ENCODE results near the gene LCN2.

LCN2 gene

GRCh38 chr9:128152133-128153059, 3.1 kb downstream of the LCN2 start:
- Histone ChIP-seq H3K9me3 (ENCODE audit: insufficient read depth, low read depth, low read length) (no peaks in the 10 kb centered on the region), H3K79me1 (ENCODE audit: low read length) (no peaks in the 10 kb centered on the region), H3K4ac (ENCODE audit: low read depth, low read length) (no peak overlapping the region), H3K4me2 (ENCODE audit: low read length) (no peak overlapping the region), H4K12ac (ENCODE audit: low read depth, low read length) (no peak overlapping the region), H3K9ac (ENCODE audit: low read length) (no peak overlapping the region), H2BK5ac (ENCODE audit: low read depth, low read length, poor library complexity) (no peak overlapping the region), H4K91ac (ENCODE audit: low read depth, low read length) (no peak overlapping the region), H3K14ac (ENCODE audit: low read length) (no peak overlapping the region), H3K23ac (ENCODE audit: low read length) (no peak overlapping the region), H4K8ac (ENCODE audit: low read depth, low read length) (no peak overlapping the region), H2BK120ac (ENCODE audit: insufficient read depth, low read length, poor library complexity) (no peak overlapping the region), H3K4me1 (ENCODE audit: control insufficient read depth in 1 of 2, insufficient read depth in 2 of 2, low read length in 2 of 2) (no peaks in the 10 kb centered on the region), H3K27me3 (ENCODE audit: insufficient read depth, low read length) (no peaks in the 10 kb centered on the region), H3K4me3 (ENCODE audit: low read depth, low read length) (no peak overlapping the region), H2AFZ (ENCODE audit: insufficient read depth, low read length, poor library complexity) (no peak overlapping the region), H3K27ac (ENCODE audit: low read depth, low read length) (no peak overlapping the region), H2AK5ac (ENCODE audit: low read length) (no peak overlapping the region), H3K79me2 (ENCODE audit: control insufficient read depth, insufficient read depth, low read length, poor library complexity) (no peaks in the 10 kb centered on the region), H3K36me3 (ENCODE audit: control insufficient read depth in 1 of 2, insufficient read depth in 2 of 2, low read length in 2 of 2) (no peaks in the 10 kb centered on the region), H2BK12ac (ENCODE audit: low read length) (no peak overlapping the region), H3K18ac (ENCODE audit: low read length) (no peak overlapping the region)
- no peak for DNase-seq
- no CpG with 5 or more reads among the region's 13 CpGs for WGBS (ENCODE audit: extremely low coverage, insufficient coverage, insufficient read length)

- Histone ChIP-seq H3K4me1 (ENCODE audit: control insufficient read depth in 1 of 2, insufficient read depth in 2 of 2, low read length in 2 of 2) (no peaks in the 10 kb centered on the region), H3K4me2 (ENCODE audit: low read length) (no peak overlapping the region), H2BK12ac (ENCODE audit: low read length) (no peak overlapping the region), H3K18ac (ENCODE audit: low read length) (no peak overlapping the region), H3K14ac (ENCODE audit: low read length) (no peak overlapping the region), H3K9me3 (ENCODE audit: insufficient read depth, low read depth, low read length) (no peaks in the 10 kb centered on the region), H3K4ac (ENCODE audit: low read depth, low read length) (no peak overlapping the region), H3K79me2 (ENCODE audit: control insufficient read depth, insufficient read depth, low read length, poor library complexity) (no peaks in the 10 kb centered on the region), H4K91ac (ENCODE audit: low read depth, low read length) (no peak overlapping the region), H3K27ac (ENCODE audit: low read depth, low read length) (no peak overlapping the region), H2BK120ac (ENCODE audit: insufficient read depth, low read length, poor library complexity) (no peak overlapping the region), H3K27me3 (ENCODE audit: insufficient read depth, low read length) (no peaks in the 10 kb centered on the region), H3K9ac (ENCODE audit: low read length) (no peak overlapping the region), H3K4me3 (ENCODE audit: low read depth, low read length) (no peak overlapping the region), H3K36me3 (ENCODE audit: control insufficient read depth in 1 of 2, insufficient read depth in 2 of 2, low read length in 2 of 2) (no peaks in the 10 kb centered on the region), H4K8ac (ENCODE audit: low read depth, low read length) (no peak overlapping the region), H4K12ac (ENCODE audit: low read depth, low read length) (no peak overlapping the region), H3K79me1 (ENCODE audit: low read length) (no peaks in the 10 kb centered on the region), H2BK5ac (ENCODE audit: low read depth, low read length, poor library complexity) (no peak overlapping the region), H2AK5ac (ENCODE audit: low read length) (no peak overlapping the region), H3K23ac (ENCODE audit: low read length) (no peak overlapping the region), H2AFZ (ENCODE audit: insufficient read depth, low read length, poor library complexity) (no peak overlapping the region)
- WGBS (ENCODE audit: extremely low coverage, insufficient coverage, insufficient read length), result no CpG with 5 or more reads among the region's 26 CpGs
- no peak for DNase-seq
These were observed 4.0 kb downstream of the LCN2 start for GRCh38 chr9:128153060-128153946.

- Histone ChIP-seq H3K9me3 (ENCODE audit: insufficient read depth, low read depth, low read length) (no peaks in the 10 kb centered on the region), H3K27me3 (ENCODE audit: insufficient read depth, low read length) (no peaks in the 10 kb centered on the region), H3K4me1 (ENCODE audit: control insufficient read depth in 1 of 2, insufficient read depth in 2 of 2, low read length in 2 of 2) (no peaks in the 10 kb centered on the region), H2BK120ac (ENCODE audit: insufficient read depth, low read length, poor library complexity) (no peak overlapping the region), H4K91ac (ENCODE audit: low read depth, low read length) (no peak overlapping the region), H2AK5ac (ENCODE audit: low read length) (no peak overlapping the region), H3K9ac (ENCODE audit: low read length) (no peak overlapping the region), H4K8ac (ENCODE audit: low read depth, low read length) (no peak overlapping the region), H3K14ac (ENCODE audit: low read length) (no peak overlapping the region), H3K4me3 (ENCODE audit: low read depth, low read length) (no peak overlapping the region), H2BK5ac (ENCODE audit: low read depth, low read length, poor library complexity) (no peak overlapping the region), H3K23ac (ENCODE audit: low read length) (no peak overlapping the region), H3K79me2 (ENCODE audit: control insufficient read depth, insufficient read depth, low read length, poor library complexity) (no peaks in the 10 kb centered on the region), H2BK12ac (ENCODE audit: low read length) (no peak overlapping the region), H4K12ac (ENCODE audit: low read depth, low read length) (no peak overlapping the region), H3K36me3 (ENCODE audit: control insufficient read depth in 1 of 2, insufficient read depth in 2 of 2, low read length in 2 of 2) (no peaks in the 10 kb centered on the region), H3K4me2 (ENCODE audit: low read length) (no peak overlapping the region), H3K18ac (ENCODE audit: low read length) (no peak overlapping the region), H3K27ac (ENCODE audit: low read depth, low read length) (no peak overlapping the region), H3K79me1 (ENCODE audit: low read length) (no peaks in the 10 kb centered on the region), H2AFZ (ENCODE audit: insufficient read depth, low read length, poor library complexity) (no peak overlapping the region), H3K4ac (ENCODE audit: low read depth, low read length) (no peak overlapping the region)
- WGBS (ENCODE audit: extremely low coverage, insufficient coverage, insufficient read length), result no CpG with 5 or more reads among the region's 13 CpGs
- no peak for DNase-seq
These were observed 4.9 kb downstream of the LCN2 start for GRCh38 chr9:128153947-128154695.

All from trophoblast cell (in vitro differentiated cells and primary cell).